ENCODE measurements around the gene ANGEL1.

The ANGEL1 gene

DNA sequence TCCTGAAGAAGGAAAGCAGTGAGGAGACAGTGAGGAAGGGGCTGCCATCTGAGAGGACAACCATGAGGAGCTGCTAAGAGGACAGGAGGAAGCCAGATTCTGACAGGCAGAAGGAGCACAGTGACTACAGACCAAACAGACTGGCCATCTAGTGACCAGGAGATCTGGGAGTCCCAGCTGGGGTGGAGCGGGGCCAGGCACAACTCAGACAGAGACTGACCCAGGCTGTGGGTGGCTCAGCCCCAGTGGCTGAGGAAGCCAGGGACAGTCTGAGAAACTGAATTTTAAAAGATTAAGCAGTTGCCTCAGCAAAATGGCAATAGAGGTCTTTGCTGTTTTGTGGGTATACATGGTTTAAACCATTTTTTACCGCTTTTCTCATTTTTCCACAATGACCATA is 42.4 kb upstream of the ANGEL1 start:
- TF ChIP-seq TCF12 (IDR thresholded peaks at IDR 0.05; ENCODE audit: low read depth) (no peak), EP300 (IDR thresholded peaks at IDR 0.05; ENCODE audit: borderline replicate concordance) (no peak), CEBPB (IDR thresholded peaks at IDR 0.05) (no peak), RAD21 (IDR thresholded peaks at IDR 0.05; ENCODE audit: low read depth) (no peak), CREB1 (IDR thresholded peaks at IDR 0.05; ENCODE audit: low read depth) (no peak), TEAD4 (IDR thresholded peaks at IDR 0.05) (no peak), FOXM1 (IDR thresholded peaks at IDR 0.05; ENCODE audit: borderline replicate concordance, low read depth) (no peak), TAF1 (IDR thresholded peaks at IDR 0.05; ENCODE audit: low read depth) (no peak), EGR1 (IDR thresholded peaks at IDR 0.05) (no peak), NFIC (IDR thresholded peaks at IDR 0.05) (no peak)
- TF ChIP-seq, protein P1, sequence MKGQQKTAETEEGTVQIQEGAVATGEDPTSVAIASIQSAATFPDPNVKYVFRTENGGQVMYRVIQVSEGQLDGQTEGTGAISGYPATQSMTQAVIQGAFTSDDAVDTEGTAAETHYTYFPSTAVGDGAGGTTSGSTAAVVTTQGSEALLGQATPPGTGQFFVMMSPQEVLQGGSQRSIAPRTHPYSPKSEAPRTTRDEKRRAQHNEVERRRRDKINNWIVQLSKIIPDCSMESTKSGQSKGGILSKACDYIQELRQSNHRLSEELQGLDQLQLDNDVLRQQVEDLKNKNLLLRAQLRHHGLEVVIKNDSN (IDR thresholded peaks at IDR 0.05), result no peak
- TF ChIP-seq, protein P2, sequence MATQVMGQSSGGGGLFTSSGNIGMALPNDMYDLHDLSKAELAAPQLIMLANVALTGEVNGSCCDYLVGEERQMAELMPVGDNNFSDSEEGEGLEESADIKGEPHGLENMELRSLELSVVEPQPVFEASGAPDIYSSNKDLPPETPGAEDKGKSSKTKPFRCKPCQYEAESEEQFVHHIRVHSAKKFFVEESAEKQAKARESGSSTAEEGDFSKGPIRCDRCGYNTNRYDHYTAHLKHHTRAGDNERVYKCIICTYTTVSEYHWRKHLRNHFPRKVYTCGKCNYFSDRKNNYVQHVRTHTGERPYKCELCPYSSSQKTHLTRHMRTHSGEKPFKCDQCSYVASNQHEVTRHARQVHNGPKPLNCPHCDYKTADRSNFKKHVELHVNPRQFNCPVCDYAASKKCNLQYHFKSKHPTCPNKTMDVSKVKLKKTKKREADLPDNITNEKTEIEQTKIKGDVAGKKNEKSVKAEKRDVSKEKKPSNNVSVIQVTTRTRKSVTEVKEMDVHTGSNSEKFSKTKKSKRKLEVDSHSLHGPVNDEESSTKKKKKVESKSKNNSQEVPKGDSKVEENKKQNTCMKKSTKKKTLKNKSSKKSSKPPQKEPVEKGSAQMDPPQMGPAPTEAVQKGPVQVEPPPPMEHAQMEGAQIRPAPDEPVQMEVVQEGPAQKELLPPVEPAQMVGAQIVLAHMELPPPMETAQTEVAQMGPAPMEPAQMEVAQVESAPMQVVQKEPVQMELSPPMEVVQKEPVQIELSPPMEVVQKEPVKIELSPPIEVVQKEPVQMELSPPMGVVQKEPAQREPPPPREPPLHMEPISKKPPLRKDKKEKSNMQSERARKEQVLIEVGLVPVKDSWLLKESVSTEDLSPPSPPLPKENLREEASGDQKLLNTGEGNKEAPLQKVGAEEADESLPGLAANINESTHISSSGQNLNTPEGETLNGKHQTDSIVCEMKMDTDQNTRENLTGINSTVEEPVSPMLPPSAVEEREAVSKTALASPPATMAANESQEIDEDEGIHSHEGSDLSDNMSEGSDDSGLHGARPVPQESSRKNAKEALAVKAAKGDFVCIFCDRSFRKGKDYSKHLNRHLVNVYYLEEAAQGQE (IDR thresholded peaks at IDR 0.05; ENCODE audit: low read depth), result no peak
- TF ChIP-seq, protein P3, sequence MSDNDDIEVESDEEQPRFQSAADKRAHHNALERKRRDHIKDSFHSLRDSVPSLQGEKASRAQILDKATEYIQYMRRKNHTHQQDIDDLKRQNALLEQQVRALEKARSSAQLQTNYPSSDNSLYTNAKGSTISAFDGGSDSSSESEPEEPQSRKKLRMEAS (IDR thresholded peaks at IDR 0.05), result no peak

DNA sequence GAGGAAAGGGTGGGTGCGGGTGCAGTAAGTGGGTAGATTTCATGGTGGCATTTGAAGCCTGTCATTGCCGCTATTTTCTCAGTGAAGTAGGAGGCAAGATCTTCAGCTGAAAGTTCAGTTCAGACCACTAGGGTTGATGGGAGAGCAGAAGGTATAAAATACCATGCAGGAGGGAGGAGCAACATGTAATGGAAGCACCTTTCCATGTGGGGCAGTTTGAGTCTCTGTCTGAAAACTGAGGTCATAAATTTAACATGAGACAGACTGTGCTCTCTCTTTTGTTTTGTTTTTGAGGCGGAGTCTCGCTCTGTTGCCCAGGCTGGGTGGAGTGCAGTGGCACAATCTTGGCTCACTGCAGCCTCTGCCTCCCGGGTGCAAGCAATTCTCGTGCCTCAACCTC is 36.2 kb upstream of the ANGEL1 start:
- TF ChIP-seq YY1 (IDR thresholded peaks at IDR 0.05; ENCODE audit: low read depth), result no peak
- TF ChIP-seq RAD21 (IDR thresholded peaks at IDR 0.05; ENCODE audit: low read depth), result no peak
- no peak for TF ChIP-seq EP300 (IDR thresholded peaks at IDR 0.05; ENCODE audit: borderline replicate concordance)
- TF ChIP-seq, protein P3 (IDR thresholded peaks at IDR 0.05), result no peak
- TF ChIP-seq, protein P1 (IDR thresholded peaks at IDR 0.05), result no peak
- no peak for TF ChIP-seq ZBTB7A (IDR thresholded peaks at IDR 0.05; ENCODE audit: low read depth)
- TF ChIP-seq CEBPB (IDR thresholded peaks at IDR 0.05), result no peak
- TF ChIP-seq CREB1 (IDR thresholded peaks at IDR 0.05; ENCODE audit: low read depth), result no peak
- TF ChIP-seq, protein P2 (IDR thresholded peaks at IDR 0.05; ENCODE audit: low read depth), result no peak
- TF ChIP-seq FOXM1 (IDR thresholded peaks at IDR 0.05; ENCODE audit: borderline replicate concordance, low read depth), result no peak
- no peak for TF ChIP-seq TAF1 (IDR thresholded peaks at IDR 0.05; ENCODE audit: low read depth)
- no peak for TF ChIP-seq TEAD4 (IDR thresholded peaks at IDR 0.05)
- TF ChIP-seq TCF12 (IDR thresholded peaks at IDR 0.05; ENCODE audit: low read depth), result no peak

DNA sequence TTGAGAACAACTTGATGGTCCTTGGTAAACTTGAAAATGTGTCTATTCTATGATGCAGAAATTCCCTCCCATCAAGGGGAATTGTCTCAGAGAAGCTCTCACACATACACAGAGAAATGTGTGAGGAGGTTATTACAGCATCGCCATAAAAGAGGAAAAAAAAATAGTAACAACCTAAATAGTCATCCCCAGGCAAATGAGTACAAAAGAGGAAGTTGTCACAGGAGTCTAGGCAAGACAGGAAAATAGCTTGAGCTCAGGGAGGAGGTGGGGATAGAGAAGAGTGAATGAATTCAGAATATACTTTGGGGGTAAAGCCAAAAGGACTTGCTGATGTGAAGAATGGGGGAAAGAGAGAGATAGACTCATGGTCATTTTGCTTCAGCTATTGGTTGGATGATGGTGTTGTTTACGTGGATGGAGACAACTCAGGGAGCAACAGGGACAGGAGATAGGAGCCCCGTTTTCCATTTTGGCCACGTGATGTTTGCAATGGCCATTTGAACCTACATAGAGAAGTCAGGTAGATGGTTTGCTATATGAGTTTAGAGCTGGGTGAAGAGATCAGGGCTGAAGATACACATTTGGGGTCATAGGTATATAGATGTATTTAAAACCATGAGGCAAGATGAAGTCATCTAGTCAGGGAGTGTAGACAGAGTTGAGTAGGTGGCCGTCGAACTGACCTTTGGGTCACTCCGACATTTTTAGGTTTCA is 33.8 kb upstream of the ANGEL1 start:
- TF ChIP-seq TAF1 (IDR thresholded peaks at IDR 0.05; ENCODE audit: low read depth) (no peak), NFIC (IDR thresholded peaks at IDR 0.05) (no peak), EP300 (IDR thresholded peaks at IDR 0.05; ENCODE audit: borderline replicate concordance) (no peak), CEBPB (IDR thresholded peaks at IDR 0.05) (no peak), TCF12 (IDR thresholded peaks at IDR 0.05; ENCODE audit: low read depth) (no peak), YY1 (IDR thresholded peaks at IDR 0.05; ENCODE audit: low read depth) (no peak), EGR1 (IDR thresholded peaks at IDR 0.05) (no peak), FOXM1 (IDR thresholded peaks at IDR 0.05; ENCODE audit: borderline replicate concordance, low read depth) (no peak), RAD21 (IDR thresholded peaks at IDR 0.05; ENCODE audit: low read depth) (no peak), ZBTB7A (IDR thresholded peaks at IDR 0.05; ENCODE audit: low read depth) (no peak)
- TF ChIP-seq, protein P3 (IDR thresholded peaks at IDR 0.05), result no peak
- TF ChIP-seq, protein P1 (IDR thresholded peaks at IDR 0.05), result no peak

DNA sequence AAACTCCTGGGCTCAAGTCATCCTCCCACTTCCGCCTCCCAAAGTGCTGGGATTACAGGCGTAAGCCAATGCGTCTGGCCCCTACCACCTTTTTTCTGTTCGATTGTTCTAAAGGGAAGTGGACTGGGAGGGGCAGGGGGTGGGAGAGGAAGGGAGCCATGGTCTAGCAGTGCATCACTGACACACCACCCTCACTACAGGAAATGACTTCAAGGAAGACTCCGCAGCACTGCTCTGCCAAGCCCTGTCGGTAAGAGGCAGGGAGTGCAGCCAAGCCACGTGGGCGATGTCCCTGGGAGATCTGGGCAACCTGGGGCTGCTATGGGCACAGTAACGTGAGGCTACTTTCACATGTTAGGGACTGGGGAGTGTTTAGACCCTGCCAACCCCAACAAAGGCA is 31.5 kb upstream of the ANGEL1 start:
- no peak for TF ChIP-seq CEBPB (IDR thresholded peaks at IDR 0.05)
- TF ChIP-seq, protein P3 (IDR thresholded peaks at IDR 0.05), result peak; percentile 28; the same call in 1 of the 2 replicates
- no peak for TF ChIP-seq TCF12 (IDR thresholded peaks at IDR 0.05; ENCODE audit: low read depth)
- TF ChIP-seq, protein P1 (IDR thresholded peaks at IDR 0.05), result peak; percentile 52
- no peak for TF ChIP-seq RAD21 (IDR thresholded peaks at IDR 0.05; ENCODE audit: low read depth)
- no peak for TF ChIP-seq TAF1 (IDR thresholded peaks at IDR 0.05; ENCODE audit: low read depth)
- no peak for TF ChIP-seq FOXM1 (IDR thresholded peaks at IDR 0.05; ENCODE audit: borderline replicate concordance, low read depth)
- no peak for TF ChIP-seq ZBTB7A (IDR thresholded peaks at IDR 0.05; ENCODE audit: low read depth)
